Gastrocnemius medialis (tissue), 4 donors: ENCODE data around the gene LARGE1.

Experiments used
- CTCF ChIP-seq, 5 experiments: fragments of 450-650 bp in 3 of 5; fragments of 200-600 bp in 2 of 5; sonication (generic) in 2 of 5; IDR thresholded peaks in 4 of 5; conservative IDR thresholded peaks in 1 of 5; 1 replicate in 4 of 5; 2 replicates in 1 of 5; pipeline ENCODE4 v1.5.1; 2016 to 2019; ENCODE audit warnings: antibody characterized with exemption in 5 of 5, mild to moderate bottlenecking in 3 of 5, moderate library complexity in 3 of 5
- POLR2A ChIP-seq, 2 donors: fragments of 450-650 bp; IDR thresholded peaks; one replicate each; pipeline ENCODE4 v1.6.1; 2017; ENCODE audit warnings: antibody characterized with exemption in 2 of 2, mild to moderate bottlenecking in 2 of 2, moderate library complexity in 2 of 2

GRCh38 chr22:33605221-33605620 lies 315.1 kb downstream of the LARGE1 start:
- no peak for TF ChIP-seq CTCF (IDR thresholded peaks at IDR 0.05 in 4 of 5, conservative IDR thresholded peaks at IDR 0.05 in 1 of 5)
- no peak for TF ChIP-seq POLR2A (IDR thresholded peaks at IDR 0.05)
